ENCODE results near the gene IGSF1.

The IGSF1 gene

DNA sequence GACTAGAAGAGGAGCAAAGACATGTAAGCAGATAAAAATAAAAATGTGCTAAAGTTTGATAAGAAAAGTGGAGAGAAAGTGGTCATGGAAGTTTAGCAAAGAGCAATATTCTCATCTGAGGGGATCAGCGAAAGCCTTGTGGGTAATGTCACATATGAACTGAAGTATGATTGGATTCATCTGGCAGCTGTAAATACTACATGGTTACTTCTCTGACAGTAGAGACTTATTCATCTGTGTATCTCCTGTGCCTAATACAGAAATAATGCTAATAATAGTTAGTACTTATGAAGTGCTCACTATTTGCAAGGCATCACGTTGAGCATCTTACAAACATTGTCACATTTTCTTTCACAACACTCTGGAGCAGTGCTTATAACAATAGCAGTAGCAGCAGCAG lies 8.9 kb upstream of the IGSF1 start:
- TF ChIP-seq, protein P1, sequence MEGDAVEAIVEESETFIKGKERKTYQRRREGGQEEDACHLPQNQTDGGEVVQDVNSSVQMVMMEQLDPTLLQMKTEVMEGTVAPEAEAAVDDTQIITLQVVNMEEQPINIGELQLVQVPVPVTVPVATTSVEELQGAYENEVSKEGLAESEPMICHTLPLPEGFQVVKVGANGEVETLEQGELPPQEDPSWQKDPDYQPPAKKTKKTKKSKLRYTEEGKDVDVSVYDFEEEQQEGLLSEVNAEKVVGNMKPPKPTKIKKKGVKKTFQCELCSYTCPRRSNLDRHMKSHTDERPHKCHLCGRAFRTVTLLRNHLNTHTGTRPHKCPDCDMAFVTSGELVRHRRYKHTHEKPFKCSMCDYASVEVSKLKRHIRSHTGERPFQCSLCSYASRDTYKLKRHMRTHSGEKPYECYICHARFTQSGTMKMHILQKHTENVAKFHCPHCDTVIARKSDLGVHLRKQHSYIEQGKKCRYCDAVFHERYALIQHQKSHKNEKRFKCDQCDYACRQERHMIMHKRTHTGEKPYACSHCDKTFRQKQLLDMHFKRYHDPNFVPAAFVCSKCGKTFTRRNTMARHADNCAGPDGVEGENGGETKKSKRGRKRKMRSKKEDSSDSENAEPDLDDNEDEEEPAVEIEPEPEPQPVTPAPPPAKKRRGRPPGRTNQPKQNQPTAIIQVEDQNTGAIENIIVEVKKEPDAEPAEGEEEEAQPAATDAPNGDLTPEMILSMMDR (IDR thresholded peaks at IDR 0.05; ENCODE audit: insufficient read depth, missing control alignments): no peak
- DNase-seq (ENCODE audit: insufficient read length, low spot score) (no peak), FAIRE-seq (no peak)

DNA sequence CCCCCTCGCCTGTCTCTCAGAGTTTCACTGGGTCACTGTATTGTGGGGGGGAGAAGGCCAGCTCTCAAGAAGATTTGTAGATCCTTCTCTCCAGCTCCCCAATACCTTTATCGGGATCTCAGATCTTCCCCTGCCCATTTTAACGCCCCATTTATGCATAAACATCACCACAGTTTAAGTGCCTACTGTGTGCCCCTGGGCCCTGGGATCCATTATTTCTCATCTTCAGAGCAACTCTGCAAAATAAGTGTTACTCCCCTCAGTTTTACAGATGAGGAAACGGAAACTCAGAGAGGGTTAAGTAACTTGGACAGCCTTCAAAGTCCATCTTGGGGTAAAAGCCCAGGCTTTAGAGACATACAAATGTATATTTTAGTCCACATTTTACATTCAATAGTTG lies 421 bp upstream of the IGSF1 start:
- FAIRE-seq (no peak), DNase-seq (ENCODE audit: insufficient read length, low spot score) (no peak)
- TF ChIP-seq, protein P1 (IDR thresholded peaks at IDR 0.05; ENCODE audit: insufficient read depth, missing control alignments): no peak

DNA sequence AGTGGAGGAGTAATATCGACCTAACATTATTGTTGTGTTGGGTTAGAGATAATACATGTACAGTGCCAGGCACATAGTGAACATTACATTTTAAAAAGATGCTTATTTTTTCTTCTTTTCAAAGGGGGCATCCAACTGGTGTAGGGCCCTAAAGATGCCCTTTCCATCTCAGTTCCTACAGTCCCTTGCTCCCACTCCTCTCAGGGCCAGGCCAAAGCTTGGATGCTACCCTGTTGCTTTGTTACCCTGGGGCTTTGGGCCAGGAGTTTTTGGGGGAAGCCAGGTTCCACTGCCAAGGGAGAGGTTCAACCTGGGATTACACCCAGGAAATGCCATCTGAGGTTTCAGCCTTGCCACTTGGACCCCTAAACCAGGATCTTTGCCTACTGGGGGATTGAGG lies 918 bp downstream of the IGSF1 start:
- no peak for FAIRE-seq
- DNase-seq (ENCODE audit: insufficient read length, low spot score): no peak
- TF ChIP-seq, protein P1 (IDR thresholded peaks at IDR 0.05; ENCODE audit: insufficient read depth, missing control alignments): no peak

DNA sequence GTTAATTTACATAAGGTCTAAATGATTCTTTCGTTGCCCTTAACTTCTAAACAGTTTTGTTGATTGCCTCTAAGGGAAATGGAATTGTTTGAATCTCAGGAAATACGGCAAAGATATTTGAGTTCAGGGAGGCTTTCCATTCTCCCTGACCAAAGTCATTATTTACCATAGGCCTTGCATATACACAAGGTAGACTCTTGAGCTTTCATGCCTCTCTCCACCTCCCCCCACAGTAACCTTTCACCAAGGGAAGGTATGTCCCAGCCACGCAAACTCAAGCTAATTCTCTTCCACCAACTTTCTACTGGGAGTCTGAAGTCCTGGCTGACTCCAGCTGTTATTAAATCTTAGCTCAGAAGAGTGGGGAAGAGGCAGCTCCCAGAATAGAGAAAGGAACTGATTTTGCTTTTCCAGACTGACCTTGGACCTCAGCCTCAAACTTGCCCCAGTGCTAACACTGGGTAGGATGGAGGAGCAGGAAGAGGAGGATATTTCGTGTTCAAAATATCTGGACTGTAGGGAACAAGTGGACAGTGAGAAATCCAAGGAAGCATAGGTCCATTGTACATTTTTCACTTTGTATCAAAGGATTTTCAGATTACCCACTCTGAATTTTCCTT lies 1.4 kb downstream of the IGSF1 start:
- FAIRE-seq (no peak), DNase-seq (ENCODE audit: insufficient read length, low spot score) (no peak)
- TF ChIP-seq, protein P1 (IDR thresholded peaks at IDR 0.05; ENCODE audit: insufficient read depth, missing control alignments): no peak

DNA sequence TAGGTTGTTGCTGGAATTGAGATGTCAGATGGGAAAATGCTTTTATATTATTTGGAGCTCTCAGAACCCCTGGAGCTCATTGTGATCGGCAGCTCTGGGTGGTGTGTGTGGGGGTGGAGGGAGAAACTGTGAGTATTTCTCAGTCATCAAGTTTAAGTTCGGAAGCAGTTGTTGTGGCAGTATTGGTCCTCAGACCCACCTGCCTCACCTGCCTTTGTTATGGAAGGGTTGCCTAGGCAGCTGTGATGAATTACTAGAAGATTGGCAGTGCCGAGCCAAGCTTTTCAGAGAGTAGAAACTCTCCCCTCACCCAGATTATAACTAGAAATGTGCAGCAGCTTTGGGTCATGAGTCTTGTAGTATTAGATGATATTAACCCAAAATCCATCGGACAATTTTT lies 9.5 kb downstream of the IGSF1 start:
- FAIRE-seq: no peak
- DNase-seq (ENCODE audit: insufficient read length, low spot score): no peak
- TF ChIP-seq, protein P1 (IDR thresholded peaks at IDR 0.05; ENCODE audit: insufficient read depth, missing control alignments): no peak

DNA sequence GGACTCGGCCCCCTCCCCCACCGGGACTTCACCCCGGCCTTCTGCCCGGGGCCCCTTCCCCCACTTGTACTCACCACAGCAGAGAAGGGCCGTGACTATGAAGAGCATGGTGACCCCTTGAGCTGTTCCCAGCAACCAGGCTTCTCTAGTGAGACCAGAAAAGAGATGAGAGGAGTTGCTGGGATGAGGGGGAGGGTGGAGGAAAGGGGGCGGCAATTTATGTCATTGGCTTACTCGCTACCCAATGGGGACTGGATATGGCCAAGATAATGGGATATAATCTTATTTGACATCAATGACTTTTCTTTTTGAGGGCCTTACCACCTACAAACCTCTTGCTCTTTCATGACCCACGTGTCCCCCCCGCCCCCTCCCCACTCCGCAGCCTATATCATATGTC lies 9.9 kb downstream of the IGSF1 start:
- TF ChIP-seq, protein P1 (IDR thresholded peaks at IDR 0.05; ENCODE audit: insufficient read depth, missing control alignments): no peak
- no peak for FAIRE-seq
- DNase-seq (ENCODE audit: insufficient read length, low spot score): no peak

DNA sequence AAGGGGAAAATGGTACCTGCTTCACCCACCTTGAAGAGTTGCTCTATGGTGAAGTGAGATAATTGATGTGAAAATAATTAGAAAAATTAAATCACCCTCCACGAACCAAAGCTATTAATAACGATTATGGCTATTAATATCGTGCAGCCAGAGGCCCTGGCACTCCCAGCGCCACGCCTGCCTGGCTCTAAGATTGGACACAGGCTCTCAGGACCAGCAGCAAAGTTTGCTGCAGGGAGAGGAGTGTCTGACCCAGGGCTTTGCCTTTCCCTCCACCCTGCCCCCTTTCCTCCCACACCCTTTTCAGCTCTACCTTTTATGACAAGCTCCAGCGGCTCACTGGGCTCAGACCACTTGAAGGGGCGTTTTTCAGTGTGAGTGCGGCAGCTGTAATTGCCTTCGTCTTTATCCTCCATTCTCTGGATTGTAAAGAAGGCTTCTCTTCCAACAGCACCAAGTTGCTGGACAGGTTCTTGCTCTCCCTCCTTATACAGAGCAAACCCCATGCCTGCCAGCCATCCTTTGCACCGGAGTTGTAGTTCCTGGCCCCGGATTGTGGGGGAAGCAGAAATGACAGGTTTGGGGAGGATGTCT lies 11.5 kb downstream of the IGSF1 start:
- DNase-seq (ENCODE audit: insufficient read length, low spot score): no peak
- TF ChIP-seq, protein P1 (IDR thresholded peaks at IDR 0.05; ENCODE audit: insufficient read depth, missing control alignments): no peak
- no peak for FAIRE-seq
